Lower leg skin (tissue), 3 donors: Measurements from ENCODE around the gene THOP1.

Source experiments
- POLR2A ChIP-seq, 2 donors: fragments of 450-650 bp; IDR thresholded peaks; one replicate each; pipeline ENCODE4 v1.6.1; 2016 to 2017; ENCODE audit warnings: antibody characterized with exemption in 2 of 2, mild to moderate bottlenecking in 1 of 2, moderate library complexity in 1 of 2
- TF ChIP-seq, protein P1 (sequence below), 3 donors: fragments of 450-650 bp; IDR thresholded peaks; one replicate each; pipeline ENCODE4 v1.5.1; 2016; ENCODE audit warnings: antibody characterized with exemption in 3 of 3, mild to moderate bottlenecking in 3 of 3, moderate library complexity in 2 of 3

GRCh38 chr19:2814426-2814825 is 29.1 kb downstream of the THOP1 start:
- TF ChIP-seq, protein P1, sequence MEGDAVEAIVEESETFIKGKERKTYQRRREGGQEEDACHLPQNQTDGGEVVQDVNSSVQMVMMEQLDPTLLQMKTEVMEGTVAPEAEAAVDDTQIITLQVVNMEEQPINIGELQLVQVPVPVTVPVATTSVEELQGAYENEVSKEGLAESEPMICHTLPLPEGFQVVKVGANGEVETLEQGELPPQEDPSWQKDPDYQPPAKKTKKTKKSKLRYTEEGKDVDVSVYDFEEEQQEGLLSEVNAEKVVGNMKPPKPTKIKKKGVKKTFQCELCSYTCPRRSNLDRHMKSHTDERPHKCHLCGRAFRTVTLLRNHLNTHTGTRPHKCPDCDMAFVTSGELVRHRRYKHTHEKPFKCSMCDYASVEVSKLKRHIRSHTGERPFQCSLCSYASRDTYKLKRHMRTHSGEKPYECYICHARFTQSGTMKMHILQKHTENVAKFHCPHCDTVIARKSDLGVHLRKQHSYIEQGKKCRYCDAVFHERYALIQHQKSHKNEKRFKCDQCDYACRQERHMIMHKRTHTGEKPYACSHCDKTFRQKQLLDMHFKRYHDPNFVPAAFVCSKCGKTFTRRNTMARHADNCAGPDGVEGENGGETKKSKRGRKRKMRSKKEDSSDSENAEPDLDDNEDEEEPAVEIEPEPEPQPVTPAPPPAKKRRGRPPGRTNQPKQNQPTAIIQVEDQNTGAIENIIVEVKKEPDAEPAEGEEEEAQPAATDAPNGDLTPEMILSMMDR (IDR thresholded peaks at IDR 0.05), result no peak
- TF ChIP-seq POLR2A (IDR thresholded peaks at IDR 0.05), result no peak
